Measurements from ENCODE around the gene MATR3.

GRCh38 chr5:139287890-139288635 is 5.5 kb upstream of the MATR3 start:
- TF ChIP-seq, protein P1, sequence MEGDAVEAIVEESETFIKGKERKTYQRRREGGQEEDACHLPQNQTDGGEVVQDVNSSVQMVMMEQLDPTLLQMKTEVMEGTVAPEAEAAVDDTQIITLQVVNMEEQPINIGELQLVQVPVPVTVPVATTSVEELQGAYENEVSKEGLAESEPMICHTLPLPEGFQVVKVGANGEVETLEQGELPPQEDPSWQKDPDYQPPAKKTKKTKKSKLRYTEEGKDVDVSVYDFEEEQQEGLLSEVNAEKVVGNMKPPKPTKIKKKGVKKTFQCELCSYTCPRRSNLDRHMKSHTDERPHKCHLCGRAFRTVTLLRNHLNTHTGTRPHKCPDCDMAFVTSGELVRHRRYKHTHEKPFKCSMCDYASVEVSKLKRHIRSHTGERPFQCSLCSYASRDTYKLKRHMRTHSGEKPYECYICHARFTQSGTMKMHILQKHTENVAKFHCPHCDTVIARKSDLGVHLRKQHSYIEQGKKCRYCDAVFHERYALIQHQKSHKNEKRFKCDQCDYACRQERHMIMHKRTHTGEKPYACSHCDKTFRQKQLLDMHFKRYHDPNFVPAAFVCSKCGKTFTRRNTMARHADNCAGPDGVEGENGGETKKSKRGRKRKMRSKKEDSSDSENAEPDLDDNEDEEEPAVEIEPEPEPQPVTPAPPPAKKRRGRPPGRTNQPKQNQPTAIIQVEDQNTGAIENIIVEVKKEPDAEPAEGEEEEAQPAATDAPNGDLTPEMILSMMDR (conservative IDR thresholded peaks at IDR 0.05; ENCODE audit: low read depth, low read length), result no peak; the same call in 1 of the 2 replicates
- TF ChIP-seq, protein P2, sequence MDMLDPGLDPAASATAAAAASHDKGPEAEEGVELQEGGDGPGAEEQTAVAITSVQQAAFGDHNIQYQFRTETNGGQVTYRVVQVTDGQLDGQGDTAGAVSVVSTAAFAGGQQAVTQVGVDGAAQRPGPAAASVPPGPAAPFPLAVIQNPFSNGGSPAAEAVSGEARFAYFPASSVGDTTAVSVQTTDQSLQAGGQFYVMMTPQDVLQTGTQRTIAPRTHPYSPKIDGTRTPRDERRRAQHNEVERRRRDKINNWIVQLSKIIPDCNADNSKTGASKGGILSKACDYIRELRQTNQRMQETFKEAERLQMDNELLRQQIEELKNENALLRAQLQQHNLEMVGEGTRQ (IDR thresholded peaks at IDR 0.05; ENCODE audit: low read depth, low read length), result no peak
- TF ChIP-seq CEBPB (IDR thresholded peaks at IDR 0.05; ENCODE audit: low read depth, low read length) (no peak), MXI1 (IDR thresholded peaks at IDR 0.05; ENCODE audit: borderline replicate concordance, low read depth, low read length) (no peak), BHLHE40 (IDR thresholded peaks at IDR 0.05; ENCODE audit: low read depth, low read length) (no peak), POLR2A (IDR thresholded peaks at IDR 0.05; ENCODE audit: low read depth, low read length) (no peak), SMC3 (IDR thresholded peaks at IDR 0.05; ENCODE audit: low read depth, low read length) (no peak)

All from IMR-90 (cell line).